K562 (cell line): ENCODE data around the gene POLA1. TPM values are rescaled to one million over a fixed set of nuclear protein-coding genes. Genes with fewer than 3 reads are reported as not detected.

Source experiments
- ARID1B ChIP-seq: fragments of 450-650 bp; IDR thresholded peaks from 2 replicates; pipeline ENCODE4 v1.6.1; 2016; ENCODE audit warnings: antibody characterized with exemption, mild to moderate bottlenecking, inconsistent platforms
- ARID3B ChIP-seq: fragments of 250-450 bp; sonication (Bioruptor Pico); IDR thresholded peaks from 2 replicates; pipeline ENCODE4 v1.4.0; 2020; ENCODE audit warnings: borderline replicate concordance
- ARNT ChIP-seq, 2 experiments: fragments of 450-650 bp; IDR thresholded peaks; 2 replicates each; pipeline ENCODE4 v1.6.1; 2016; ENCODE audit warnings: mild to moderate bottlenecking in 1 of 2
- ASH1L ChIP-seq: fragments of 450-650 bp; IDR thresholded peaks from 2 replicates; pipeline ENCODE4 v1.6.1; 2018; ENCODE audit warnings: borderline replicate concordance, mild to moderate bottlenecking, low read depth; ENCODE audit not compliant: partially characterized antibody
- COPS2 ChIP-seq: fragments of 450-650 bp; conservative IDR thresholded peaks from 2 replicates; pipeline ENCODE4 v1.6.1; 2016; ENCODE audit warnings: mild to moderate bottlenecking, moderate library complexity
- CXXC5 ChIP-seq: fragments of 250-450 bp; sonication (Bioruptor Pico); IDR thresholded peaks from 2 replicates; pipeline ENCODE4 v1.8.0; 2022; ENCODE audit warnings: inconsistent platforms, mild to moderate bottlenecking, moderate library complexity
- EP300 ChIP-seq: IDR thresholded peaks from 2 replicates; pipeline ENCODE4 v1.6.1; 2012; ENCODE audit warnings: low read length, improper control_type of control experiment
- GTF2B ChIP-seq: IDR thresholded peaks from 2 replicates; pipeline ENCODE4 v1.6.1; 2011; ENCODE audit not compliant: insufficient read length; ENCODE audit errors: extremely low read depth
- HDAC2 ChIP-seq: fragments of 450-650 bp; IDR thresholded peaks from 2 replicates; pipeline ENCODE4 v1.6.1; 2016; ENCODE audit warnings: mild to moderate bottlenecking
- MAFK ChIP-seq: IDR thresholded peaks from 2 replicates; pipeline ENCODE4 v1.6.1; 2011; ENCODE audit warnings: low read length, improper control_type of control experiment
- MLX ChIP-seq, 2 experiments: fragments of 450-650 bp in 1 of 2; sonication (generic) in 1 of 2; formaldehyde crosslinking; conservative IDR thresholded peaks; 2 replicates each; pipeline versions ENCODE4 v1.4.0 to v1.8.1; 2020 to 2022; ENCODE audit warnings: mild to moderate bottlenecking in 1 of 2, missing genetic modification reagents in 1 of 2
- MYNN ChIP-seq, 2 experiments: sonication (generic); formaldehyde crosslinking in 1 of 2; IDR thresholded peaks; 2 replicates each; pipeline versions ENCODE4 v1.5.0 to v1.6.1; 2016 to 2020; ENCODE audit warnings: antibody characterized with exemption in 1 of 2, missing genetic modification reagents in 1 of 2
- NFXL1 ChIP-seq: fragments of 450-650 bp; formaldehyde crosslinking; IDR thresholded peaks from 2 replicates; pipeline ENCODE4 v1.4.0; 2021; ENCODE audit warnings: mild to moderate bottlenecking
- NRF1 ChIP-seq, 2 experiments: fragments of 450-650 bp; IDR thresholded peaks in 1 of 2; conservative IDR thresholded peaks in 1 of 2; 2 replicates each; pipeline ENCODE4 v1.6.1; 2014; ENCODE audit warnings: mild to moderate bottlenecking in 2 of 2
- OTX1 ChIP-seq: fragments of 450-650 bp; formaldehyde crosslinking; IDR thresholded peaks from 2 replicates; pipeline ENCODE4 v1.4.0; 2022; ENCODE audit warnings: mild to moderate bottlenecking
- PBX2 ChIP-seq, 2 experiments: IDR thresholded peaks in 1 of 2; conservative IDR thresholded peaks in 1 of 2; 2 replicates each; pipeline ENCODE4 v1.6.1; 2016; ENCODE audit warnings: low read depth in 2 of 2, mild to moderate bottlenecking in 1 of 2, missing compliant biosample characterization in 1 of 2, missing genetic modification characterization in 1 of 2, moderate library complexity in 1 of 2
- RB1 ChIP-seq: fragments of 450-650 bp; IDR thresholded peaks from 2 replicates; pipeline ENCODE4 v1.6.1; 2017; ENCODE audit warnings: low read depth, mild to moderate bottlenecking
- SMARCA4 ChIP-seq: fragments of 450-650 bp; IDR thresholded peaks from 2 replicates; pipeline ENCODE4 v1.6.1; 2016
- SUPT5H ChIP-seq: fragments of 450-650 bp; IDR thresholded peaks from 2 replicates; pipeline ENCODE4 v1.6.1; 2016
- TBL1XR1 ChIP-seq, 2 experiments: IDR thresholded peaks; 2 replicates each; pipeline ENCODE4 v1.6.1; 2012; ENCODE audit warnings: improper control_type of control experiment in 2 of 2, low read length in 2 of 2, mild to moderate bottlenecking in 1 of 2
- TEAD2 ChIP-seq: fragments of 450-650 bp; IDR thresholded peaks from 2 replicates; pipeline ENCODE4 v1.6.1; 2016; ENCODE audit warnings: missing genetic modification characterization, control low read depth, missing compliant biosample characterization
- ZC3H11A ChIP-seq: IDR thresholded peaks from 2 replicates; pipeline ENCODE4 v1.6.1; 2012; ENCODE audit warnings: low read depth, low read length, improper control_type of control experiment
- ZNF263 ChIP-seq: sonication (generic); formaldehyde crosslinking; IDR thresholded peaks from 2 replicates; pipeline ENCODE4 v1.8.0; 2022; ENCODE audit warnings: mild to moderate bottlenecking, missing genetic modification reagents, borderline replicate concordance
- ZZZ3 ChIP-seq: fragments of 450-650 bp; IDR thresholded peaks from 2 replicates; pipeline ENCODE4 v1.6.1; 2016; ENCODE audit warnings: antibody characterized with exemption, mild to moderate bottlenecking, moderate library complexity
- polyA plus RNA-seq, 8 experiments: library from polyadenylated mRNA; depleted of rRNA in 4 of 8; stranded (reverse) in 5 of 8; unstranded in 3 of 8; fragments of >200 nt; fragmentation: Nextera tagmentation in 2 of 8; fragmentation: Illumina TruSeq in 1 of 8; extraction: Ambion mirVana in 2 of 8; extraction: Trizol in 1 of 8; gene quantifications; 2 replicates each; pipeline versions ENCODE4 v1.2.1 to v1.2.3, GENCODE V29; 2011 to 2014; ENCODE audit warnings: inconsistent platforms in 1 of 8, missing spikeins in 1 of 8
- total RNA-seq, 7 experiments: library from RNA; depleted of rRNA in 6 of 7; stranded (reverse); fragments of >200 nt in 6 of 7; fragmentation: Illumina TruSeq in 2 of 7; extraction: Trizol in 2 of 7; gene quantifications; 2 replicates each; pipeline versions ENCODE4 v1.2.1 to v1.2.3, GENCODE V29; 2011 to 2021; ENCODE audit warnings: low replicate concordance in 1 of 7

POLA1 gene
- total and polyA plus RNA-seq, 9 of the 15 experiments (the other 6 are each of a cell fraction or from before 2014, with no cell fraction given): 8.6 to 48.4 (median 27.4) TPM

- TF ChIP-seq ARID1B (peak; percentile 36; the same call in 1 of the 2 replicates), COPS2 (no peak), RB1 (no peak), TEAD2 (tag) (no peak), TBL1XR1 (IDR thresholded peaks at IDR 0.05; ENCODE audit: low read length in 2 of 2) (no peak), ARID3B (CRISPR knock-in tag) (no peak), ZNF263 (CRISPR knock-in tag) (no peak), GTF2B (no peak), ZC3H11A (no peak), NRF1 (conservative IDR thresholded peaks at IDR 0.05 in 1 of 2, IDR thresholded peaks at IDR 0.05 in 1 of 2) (no peak), ASH1L (no peak), MAFK (0 out of 2 replicates have a peak, but pooled peaks have one; percentile 25), SUPT5H (no peak), MLX (CRISPR knock-in tag; conservative IDR thresholded peaks at IDR 0.05) (no peak), EP300 (0 out of 2 replicates have a peak, but pooled peaks have one; percentile 22), OTX1 (CRISPR knock-in tag) (no peak), ARNT (IDR thresholded peaks at IDR 0.05) (no peak), MYNN (IDR thresholded peaks at IDR 0.05) (no peak), MYNN (CRISPR knock-in tag; IDR thresholded peaks at IDR 0.05) (no peak), SMARCA4 (peak; percentile 49; the same call in 1 of the 2 replicates), NFXL1 (CRISPR knock-in tag) (no peak), PBX2 (CRISPR knock-in tag; IDR thresholded peaks at IDR 0.05; ENCODE audit: low read depth) (no peak), PBX2 (tag; conservative IDR thresholded peaks at IDR 0.05; ENCODE audit: low read depth) (no peak), ZZZ3 (no peak), CXXC5 (CRISPR knock-in tag) (no peak), HDAC2 (no peak)
Observed at GRCh38 chrX:24862343-24862742, 168.6 kb downstream of the POLA1 start (continued).
